Left ventricle myocardium superior (tissue), 1 donor: Measurements from ENCODE around the gene CAGE1. TPM values are rescaled to one million over a fixed set of nuclear protein-coding genes. Genes with fewer than 3 reads are reported as not detected.
"Not testable (repeated sequence)": the region's sequence is repeated elsewhere in the genome, so short reads cannot be mapped to it uniquely, and the experiment has no call there.

ENCODE experiments used
- ATAC-seq: fragments of 200-7000 bp; cut with Tn5 transposase; one replicate; pipeline ENCODE4 v1.9.1; 2020; ENCODE audit warnings: mild to moderate bottlenecking, moderate library complexity
- DNase-seq: peaks from one replicate; pipeline ENCODE4 v3.0.0-alpha.2; 2020
- intact Hi-C: fragments of 100-400 bp; cut with micrococcal nuclease; formaldehyde crosslinking; loops from one replicate; pipeline ENCODE4 v1.11.0; 2022
- total RNA-seq: library from RNA; stranded (reverse); fragmentation: NEBNext Ultra II Directional; extraction: Animal tissue kit (Norgen Biotek cat#: 25700); gene quantifications from one replicate; pipeline ENCODE4 v1.2.1, GENCODE V29; 2021
- donor health status: DM: no; HTN: yes; CAD: no; lungs with severe emphysema.

The CAGE1 gene
- total RNA-seq, 1 donor from 2014 or later, result not detected

DNA sequence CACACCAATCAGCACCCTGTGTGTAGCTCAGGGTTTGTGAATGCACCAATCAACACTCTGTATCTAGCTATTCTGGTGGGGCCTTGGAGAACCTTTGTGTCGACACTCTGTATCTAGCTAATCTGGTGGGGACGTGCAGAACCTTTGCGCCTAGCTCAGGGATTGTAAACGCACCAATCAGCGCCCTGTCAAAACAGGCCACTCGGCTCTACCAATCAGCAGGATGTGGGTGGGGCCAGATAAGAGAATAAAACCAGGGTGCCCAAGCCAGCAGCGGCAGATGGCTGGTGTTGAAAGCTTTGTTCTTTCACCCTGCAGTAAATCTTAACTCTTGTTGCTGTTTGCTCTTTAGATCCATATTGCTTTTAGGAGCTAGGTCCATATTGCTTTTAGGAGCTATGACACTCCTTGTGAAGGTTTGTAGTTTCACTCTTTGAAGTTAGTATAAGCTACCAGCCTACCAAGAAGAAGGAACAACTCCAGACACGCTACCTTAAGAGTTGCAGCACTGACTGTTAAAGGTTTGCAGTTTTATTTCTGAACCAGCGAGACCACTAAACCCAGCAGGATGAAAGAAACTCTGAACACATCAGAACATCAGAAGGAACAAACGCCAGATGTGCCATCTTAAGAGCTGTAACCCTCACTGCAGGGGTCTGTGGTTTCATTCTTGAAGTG, 44.6 kb downstream of the CAGE1 start:
- ATAC-seq, DNase-seq, intact Hi-C loops: not testable (repeated sequence)

DNA sequence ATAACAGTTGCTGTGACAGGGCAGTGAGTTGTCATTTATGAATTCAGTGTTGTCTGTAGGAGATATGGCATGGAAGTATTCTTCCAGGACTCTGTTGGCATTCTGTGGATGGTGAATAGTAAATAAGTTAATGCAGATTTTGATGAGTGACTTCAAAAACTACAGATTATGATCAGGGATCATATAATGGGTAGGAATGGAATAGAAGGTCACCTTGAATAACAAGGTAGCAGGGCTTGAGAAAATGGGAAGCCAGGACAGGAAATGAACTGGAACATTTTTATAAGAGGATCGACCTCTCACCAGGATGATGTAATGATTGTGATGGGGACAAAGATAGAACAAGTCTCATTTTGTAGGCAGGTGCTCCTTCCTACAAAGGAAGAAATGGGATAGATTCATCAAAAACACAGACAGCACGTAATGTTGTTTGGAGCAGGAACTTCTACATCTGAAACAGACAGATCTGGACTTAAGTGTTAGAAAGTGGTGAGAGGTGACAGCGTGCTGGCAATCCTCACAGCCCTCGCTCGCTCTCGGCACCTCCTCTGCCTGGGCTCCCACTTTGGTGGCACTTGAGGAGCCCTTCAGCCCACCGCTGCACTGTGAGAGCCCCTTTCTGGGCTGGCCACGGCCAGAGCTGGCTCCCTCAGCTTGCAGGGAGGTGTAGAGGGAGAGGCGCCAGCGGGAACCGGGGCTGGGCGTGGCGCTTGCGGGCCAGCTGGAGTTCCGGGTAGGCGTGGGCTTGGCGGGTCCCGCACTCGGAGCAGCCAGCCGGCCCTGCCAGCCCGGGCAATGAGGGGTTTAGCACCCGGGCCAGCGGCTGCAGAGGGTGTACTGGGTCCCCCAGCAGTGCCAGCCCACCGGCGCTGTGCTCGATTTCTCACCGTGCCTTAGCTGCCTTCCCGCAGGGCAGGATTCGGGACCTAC, 45.7 kb downstream of the CAGE1 start:
- ATAC-seq, result no peak
- peak; percentile 35 for DNase-seq
- intact Hi-C loops, result no loop called here

DNA sequence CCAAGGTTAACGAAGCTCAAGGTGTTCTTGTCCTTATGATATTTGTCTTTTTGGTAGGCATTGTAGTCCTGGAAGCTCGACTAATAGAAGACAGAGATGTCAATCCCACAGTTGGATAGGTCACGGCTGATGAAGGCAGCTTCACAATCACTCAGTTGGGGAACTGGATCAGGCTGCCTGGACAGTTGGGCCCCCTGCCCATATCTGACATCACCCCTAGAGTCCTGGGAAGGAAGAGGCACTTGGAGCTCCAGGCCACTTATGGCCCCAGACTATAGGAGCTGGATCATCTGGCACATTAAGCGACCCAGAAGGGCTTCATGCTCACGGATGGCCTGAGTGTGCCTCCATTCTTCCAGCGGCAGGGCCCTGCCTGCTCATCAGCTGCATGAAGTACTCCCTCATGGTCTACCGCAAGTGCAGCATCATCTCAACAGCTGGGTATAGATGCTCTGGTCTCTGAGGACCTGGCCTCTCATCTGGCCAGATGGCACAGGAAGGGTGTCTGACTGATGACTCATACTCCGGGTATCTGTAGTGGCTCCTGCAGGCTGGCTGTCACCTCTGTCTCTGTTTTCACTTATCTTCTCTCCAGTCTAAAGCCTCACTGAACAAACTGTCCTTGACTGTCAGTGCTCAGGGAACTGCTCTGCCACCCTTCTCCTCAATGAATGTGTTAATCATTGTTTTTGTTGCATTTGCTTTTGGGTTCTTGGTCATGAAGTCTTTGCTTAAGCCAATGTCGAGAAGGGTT, 47.4 kb downstream of the CAGE1 start:
- intact Hi-C loops, result no loop called here
- DNase-seq (peak; percentile 29), ATAC-seq (peak; percentile 94)

DNA sequence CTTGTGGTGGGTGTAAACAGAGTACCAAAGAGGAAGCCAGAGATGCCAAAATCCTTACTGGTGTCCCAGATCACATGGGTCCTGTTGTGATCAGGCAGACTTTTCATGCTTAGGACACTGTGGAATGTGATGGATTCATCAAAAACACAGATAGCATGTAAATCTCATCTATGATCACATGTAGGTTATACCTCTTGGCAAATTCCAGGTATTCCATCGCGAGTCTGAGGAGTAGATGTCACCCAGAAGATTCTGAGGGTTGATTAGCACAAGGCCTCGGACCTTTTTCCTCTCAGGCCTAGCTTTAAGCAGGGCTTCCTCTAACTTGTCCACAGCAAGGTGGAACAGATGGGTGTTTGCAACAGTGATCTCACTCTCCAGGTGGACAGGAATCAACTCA, 48.3 kb downstream of the CAGE1 start:
- intact Hi-C loops, result no loop called here
- ATAC-seq (no peak), DNase-seq (no peak)

DNA sequence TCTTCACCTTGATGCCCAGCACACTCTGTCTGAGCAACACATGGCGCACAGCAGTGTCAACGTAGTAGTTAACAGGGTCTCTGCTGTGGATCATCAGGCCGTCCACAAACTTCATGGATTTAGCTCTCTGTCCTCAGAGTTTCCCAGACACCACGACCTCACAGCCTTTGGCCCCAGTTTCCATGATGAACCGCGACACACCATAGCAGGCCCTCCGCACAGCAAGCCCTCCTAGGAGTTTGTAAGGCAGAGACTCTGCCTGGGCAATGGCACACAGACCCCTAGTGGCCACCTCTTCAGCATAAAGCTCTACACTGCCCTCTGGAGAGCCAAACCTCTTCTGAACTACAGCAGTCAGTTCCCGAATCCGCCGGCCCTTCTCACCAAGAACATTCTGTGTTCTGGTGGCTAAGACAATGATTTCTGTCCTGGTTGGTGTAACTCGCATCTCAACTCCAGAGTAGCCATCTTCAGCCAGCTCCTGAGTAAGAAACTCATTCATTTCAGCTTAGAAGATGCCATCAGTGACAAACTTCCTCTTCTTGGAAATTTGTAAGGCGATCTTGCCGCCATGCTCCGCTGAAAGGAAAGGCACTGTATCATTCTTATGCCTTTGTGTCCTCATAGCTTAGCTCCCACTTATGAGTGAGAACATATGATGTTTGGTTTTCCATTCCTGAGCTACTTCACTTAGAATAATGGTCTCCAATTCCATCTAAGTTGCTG, 50.4 kb downstream of the CAGE1 start:
- peak; percentile 20 for ATAC-seq
- DNase-seq, intact Hi-C loops: not testable (repeated sequence)

- intact Hi-C loops, result no loop called here
Observed at GRCh38 chr6:7338031-7338430, 51.5 kb downstream of the CAGE1 start.

DNA sequence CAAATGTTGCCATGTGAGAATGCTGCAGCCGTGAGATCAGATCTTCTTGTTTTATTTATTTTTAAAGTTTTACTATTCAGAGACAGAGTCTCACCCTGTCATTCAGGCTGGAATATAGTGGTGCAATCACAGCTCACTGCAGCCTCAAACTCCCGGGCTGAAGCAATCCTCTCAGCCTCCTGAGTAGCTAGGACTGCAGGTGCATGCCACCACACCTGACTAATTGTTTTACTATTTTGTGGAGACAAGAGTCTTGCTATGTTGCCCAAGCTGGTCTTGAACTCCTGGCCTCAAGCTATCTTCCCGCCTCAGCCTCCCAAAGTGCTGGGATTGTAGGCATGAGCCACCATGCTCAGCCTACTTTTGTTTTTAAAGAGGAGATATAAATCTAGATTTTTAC, 54.0 kb downstream of the CAGE1 start:
- no peak for ATAC-seq
- intact Hi-C loops, result no loop called here
- DNase-seq, result no peak

More at GRCh38 chr6:7338031-7338430, 51.5 kb downstream of the CAGE1 start:
- DNase-seq, result no peak
- no peak for ATAC-seq

GRCh38 chr6:7334685-7335084, 54.9 kb downstream of the CAGE1 start:
- intact Hi-C loops, result no loop called here
- ATAC-seq (no peak), DNase-seq (no peak)

DNA sequence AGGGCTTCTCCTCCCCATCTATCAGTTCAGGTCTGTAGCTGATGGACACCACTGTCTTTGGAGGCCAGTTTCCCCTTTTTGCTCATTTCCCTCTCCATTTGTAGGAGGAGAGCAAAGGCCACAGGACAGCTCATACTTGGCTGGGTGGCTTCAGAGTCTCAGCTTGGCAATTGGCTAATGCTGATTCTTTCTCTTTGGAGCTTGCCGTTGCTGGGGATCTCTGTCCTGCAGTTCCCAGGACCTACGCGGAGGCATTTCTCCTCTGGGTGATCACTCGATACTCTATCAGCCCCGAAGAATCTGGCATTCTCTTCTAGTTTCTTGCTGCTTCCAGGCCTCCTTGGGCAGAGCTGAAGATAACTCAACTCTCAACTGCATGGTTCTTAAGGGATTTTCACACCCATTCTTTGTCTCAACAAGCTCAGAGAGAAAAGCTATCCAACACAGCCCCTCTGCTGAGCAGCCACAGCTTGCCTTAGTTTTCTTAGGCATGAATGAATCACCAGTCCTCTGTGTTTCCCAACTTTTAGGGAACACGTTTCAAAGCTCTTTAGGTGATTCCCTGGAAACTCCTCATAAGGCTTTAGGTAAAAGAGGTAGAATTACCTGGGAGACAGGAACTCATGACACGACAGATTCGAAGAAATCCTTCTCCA, 57.3 kb downstream of the CAGE1 start:
- ATAC-seq (no peak), DNase-seq (no peak)
- intact Hi-C loops, result no loop called here

DNA sequence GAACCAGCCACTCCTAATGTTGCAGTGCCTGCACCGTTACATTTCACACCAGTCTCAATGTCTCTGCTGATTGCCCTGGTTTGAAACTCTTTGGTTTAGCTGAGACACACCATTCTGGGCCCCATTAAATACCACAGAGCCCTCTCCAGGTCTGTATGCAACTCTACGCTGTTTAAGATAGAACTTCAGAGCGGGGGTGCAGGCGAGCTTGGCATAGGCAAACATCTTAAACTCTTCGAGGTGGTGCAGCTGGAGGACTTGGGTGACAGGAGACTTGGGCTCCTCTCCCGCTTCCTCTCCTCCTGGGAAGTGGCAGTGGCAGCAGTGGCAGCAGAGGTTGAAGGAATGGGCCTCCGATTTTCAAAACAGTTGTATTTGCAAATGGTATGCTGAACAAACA, 58.1 kb downstream of the CAGE1 start:
- DNase-seq, result no peak
- intact Hi-C loops, result no loop called here
- no peak for ATAC-seq

GRCh38 chr6:7328243-7328642, 61.3 kb downstream of the CAGE1 start:
- intact Hi-C loops, result no loop called here
- ATAC-seq (no peak), DNase-seq (no peak)

DNA sequence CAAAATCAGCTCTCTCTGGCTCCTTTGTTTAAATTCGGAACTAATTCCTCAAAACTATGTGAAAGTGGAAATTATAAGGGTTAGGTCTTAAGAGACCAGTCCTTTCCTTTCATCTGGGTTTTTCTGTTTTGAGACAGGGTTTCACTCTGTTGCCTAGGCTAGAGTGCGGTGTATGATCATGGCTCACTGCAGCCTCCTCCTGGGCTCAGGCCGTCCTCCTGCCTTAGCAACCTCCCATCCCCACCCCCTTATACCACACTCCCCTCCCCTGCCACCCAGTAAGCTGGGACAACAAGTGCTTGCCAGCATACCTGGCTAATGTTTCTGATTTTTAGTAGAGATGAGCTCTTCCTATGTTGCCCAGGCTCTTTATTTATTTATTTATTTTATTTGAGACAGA, 63.8 kb downstream of the CAGE1 start:
- ATAC-seq (no peak), DNase-seq (no peak)
- intact Hi-C loops, result no loop called here

DNA sequence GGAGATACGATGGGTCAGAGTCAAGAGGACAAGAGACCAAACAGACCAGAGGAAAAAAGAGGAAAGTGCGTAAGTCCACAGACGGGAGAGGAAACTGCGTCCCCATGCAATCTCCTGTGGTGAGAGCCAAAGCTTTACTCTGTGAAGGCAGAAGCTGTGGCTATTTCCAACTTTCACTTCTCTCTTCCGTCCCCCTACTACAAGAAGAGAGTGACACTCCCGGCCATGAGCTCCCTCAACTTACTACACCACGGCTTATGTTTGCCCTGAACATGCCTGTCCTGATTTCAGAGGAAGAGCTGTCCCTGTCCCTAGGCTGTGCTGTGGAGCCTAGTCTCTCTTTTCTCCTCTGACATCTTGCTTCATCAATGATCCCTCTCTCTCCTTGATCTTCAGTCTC, 65.0 kb downstream of the CAGE1 start:
- ATAC-seq (peak; percentile 72), DNase-seq (no peak)
- intact Hi-C loops, result no loop called here

GRCh38 chr6:7323074-7323473, 66.5 kb downstream of the CAGE1 start:
- no peak for ATAC-seq
- intact Hi-C loops, result no loop called here
- DNase-seq, result no peak

DNA sequence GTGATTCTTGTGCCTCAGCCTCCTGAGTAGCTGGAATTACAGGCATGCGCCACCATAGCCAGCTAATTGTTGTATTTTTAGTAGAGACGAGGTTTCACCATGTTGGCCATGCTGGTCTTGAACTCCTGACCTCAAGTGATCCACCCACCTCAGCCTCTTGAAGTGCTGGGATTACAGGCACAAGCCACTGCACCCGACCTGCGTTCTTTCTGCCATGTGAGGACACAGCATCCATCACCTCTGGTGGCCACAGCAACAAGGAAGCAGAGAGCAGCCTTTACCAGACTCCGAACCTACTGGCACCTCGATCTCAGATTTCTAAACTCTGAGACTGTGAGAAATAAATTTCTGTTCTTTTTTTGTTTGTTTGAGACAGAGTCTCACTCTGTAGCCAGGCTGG, 67.7 kb downstream of the CAGE1 start:
- ATAC-seq, intact Hi-C loops, DNase-seq: not testable (repeated sequence)

DNA sequence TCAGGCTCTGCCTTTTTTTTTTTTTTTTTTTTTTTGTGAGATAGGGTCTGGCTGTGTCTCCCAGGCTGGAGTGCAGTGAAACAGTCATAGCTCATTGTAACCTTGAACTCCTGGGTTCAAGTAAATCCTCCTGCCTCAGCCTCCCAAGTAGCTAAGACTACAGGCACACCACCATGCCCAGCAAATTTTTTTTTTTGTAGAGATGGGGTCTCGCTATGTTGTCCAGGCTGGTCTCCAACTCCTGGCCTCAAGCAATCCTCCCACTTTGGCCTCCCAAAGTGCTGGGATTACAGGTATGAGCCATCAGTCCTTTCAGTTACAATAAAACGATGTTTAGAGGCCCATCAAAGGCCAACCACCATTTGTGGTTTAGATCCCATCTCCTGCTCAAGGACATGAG, 70.1 kb downstream of the CAGE1 start:
- ATAC-seq, DNase-seq, intact Hi-C loops: not testable (repeated sequence)

- DNase-seq, result no peak
- intact Hi-C loops, result no loop called here
- no peak for ATAC-seq
Observed at GRCh38 chr6:7317538-7317937, 72.0 kb downstream of the CAGE1 start.

- ATAC-seq, result no peak
- intact Hi-C loops, result no loop called here
- DNase-seq, result no peak
Observed at GRCh38 chr6:7316658-7317533, 72.6 kb downstream of the CAGE1 start.
